Measurements from ENCODE around the gene PROCA1.

- TF ChIP-seq CTCF (IDR thresholded peaks at IDR 0.05; ENCODE audit: low read depth, low read length) (no peak), EZH2phosphoT487 (IDR thresholded peaks at IDR 0.05; ENCODE audit: low read depth) (no peak)
These were observed 11.6 kb upstream of the PROCA1 start for GRCh38 chr17:28723159-28723835.

Data from OCI-LY3 (cell line).